ENCODE results near the gene GNG7.
"Not testable (repeated sequence)": the region's sequence is repeated elsewhere in the genome, so short reads cannot be mapped to it uniquely, and the experiment has no call there.

The GNG7 gene

GRCh38 chr19:2519482-2519881 lies 183.0 kb downstream of the GNG7 start:
- DNase-seq (ENCODE audit: low read depth in 2 of 2, low spot score in 1 of 2) = no peak

- not testable (repeated sequence) for DNase-seq (ENCODE audit: low read depth in 2 of 2, low spot score in 1 of 2)
Measured at GRCh38 chr19:2518856-2519255, 183.6 kb downstream of the GNG7 start.

- DNase-seq (ENCODE audit: low read depth in 2 of 2, low spot score in 1 of 2) = no peak
Measured at GRCh38 chr19:2517881-2518601, 184.5 kb downstream of the GNG7 start.

GRCh38 chr19:2516727-2517126 lies 185.8 kb downstream of the GNG7 start:
- no peak for DNase-seq (ENCODE audit: low read depth in 2 of 2, low spot score in 1 of 2)

GRCh38 chr19:2514981-2515518 lies 187.4 kb downstream of the GNG7 start:
- no peak for DNase-seq (ENCODE audit: low read depth in 2 of 2, low spot score in 1 of 2)

- DNase-seq (ENCODE audit: low read depth in 2 of 2, low spot score in 1 of 2) = no peak
Measured at GRCh38 chr19:2512523-2513431, 189.7 kb downstream of the GNG7 start.

- DNase-seq (ENCODE audit: low read depth in 2 of 2, low spot score in 1 of 2) = no peak
Measured at GRCh38 chr19:2511991-2512390, 190.5 kb downstream of the GNG7 start.

- DNase-seq (ENCODE audit: low read depth in 2 of 2, low spot score in 1 of 2) = no peak
Measured at GRCh38 chr19:2511570-2511969, 190.9 kb downstream of the GNG7 start.

- DNase-seq (ENCODE audit: low read depth in 2 of 2, low spot score in 1 of 2) = no peak
Measured at GRCh38 chr19:2509096-2509495, 193.4 kb downstream of the GNG7 start.

GRCh38 chr19:2507109-2507508 lies 195.4 kb downstream of the GNG7 start:
- no peak for DNase-seq (ENCODE audit: low read depth in 2 of 2, low spot score in 1 of 2)

- not testable (repeated sequence) for DNase-seq (ENCODE audit: low read depth in 2 of 2, low spot score in 1 of 2)
Measured at GRCh38 chr19:2506656-2507055, 195.8 kb downstream of the GNG7 start.

- DNase-seq (ENCODE audit: low read depth in 2 of 2, low spot score in 1 of 2) = peak; percentile 49 to 63
Measured at GRCh38 chr19:2503521-2504109, 198.9 kb downstream of the GNG7 start.

GRCh38 chr19:2500841-2501261 lies 201.6 kb downstream of the GNG7 start:
- DNase-seq (ENCODE audit: low read depth in 2 of 2, low spot score in 1 of 2) = no peak

GRCh38 chr19:2500156-2500555 lies 202.3 kb downstream of the GNG7 start:
- no peak for DNase-seq (ENCODE audit: low read depth in 2 of 2, low spot score in 1 of 2)

GRCh38 chr19:2497186-2497585 lies 205.3 kb downstream of the GNG7 start:
- no peak for DNase-seq (ENCODE audit: low read depth in 2 of 2, low spot score in 1 of 2)

- no peak for DNase-seq (ENCODE audit: low read depth in 2 of 2, low spot score in 1 of 2)
Measured at GRCh38 chr19:2495651-2496316, 206.7 kb downstream of the GNG7 start.

GRCh38 chr19:2495130-2495641 lies 207.3 kb downstream of the GNG7 start:
- no peak for DNase-seq (ENCODE audit: low read depth in 2 of 2, low spot score in 1 of 2)

- DNase-seq (ENCODE audit: low read depth in 2 of 2, low spot score in 1 of 2) = no peak
Measured at GRCh38 chr19:2494447-2495129, 207.9 kb downstream of the GNG7 start.

GRCh38 chr19:2494084-2494446 lies 208.4 kb downstream of the GNG7 start:
- no peak for DNase-seq (ENCODE audit: low read depth in 2 of 2, low spot score in 1 of 2)

GRCh38 chr19:2493448-2493847 lies 209.0 kb downstream of the GNG7 start:
- not testable (repeated sequence) for DNase-seq (ENCODE audit: low read depth in 2 of 2, low spot score in 1 of 2)
